22Rv1 (cell line): ENCODE results near the gene BEND6.

Experiments used
- CTCF ChIP-seq: fragments of 450-650 bp; IDR thresholded peaks from 2 replicates; pipeline ENCODE4 v1.5.1; 2017; ENCODE audit warnings: mild to moderate bottlenecking
- ZFX ChIP-seq: fragments of 450-650 bp; IDR thresholded peaks from 2 replicates; pipeline ENCODE4 v1.6.1; 2017; ENCODE audit warnings: antibody characterized with exemption, borderline replicate concordance

- TF ChIP-seq CTCF (no peak), ZFX (no peak)
Observed at GRCh38 chr6:56933650-56934049, 21.3 kb upstream of the BEND6 start.
